GM19193 (cell line): ENCODE measurements around the gene ABCA4.

ENCODE experiments used
- POLR2A ChIP-seq: IDR thresholded peaks from 4 replicates; pipeline ENCODE4 v1.6.1; 2011; ENCODE audit not compliant: insufficient read depth, insufficient read length; ENCODE audit errors: extremely low read depth

The ABCA4 gene

GRCh38 chr1:94026619-94027380 is 94.1 kb downstream of the ABCA4 start:
- no peak for TF ChIP-seq POLR2A

DNA sequence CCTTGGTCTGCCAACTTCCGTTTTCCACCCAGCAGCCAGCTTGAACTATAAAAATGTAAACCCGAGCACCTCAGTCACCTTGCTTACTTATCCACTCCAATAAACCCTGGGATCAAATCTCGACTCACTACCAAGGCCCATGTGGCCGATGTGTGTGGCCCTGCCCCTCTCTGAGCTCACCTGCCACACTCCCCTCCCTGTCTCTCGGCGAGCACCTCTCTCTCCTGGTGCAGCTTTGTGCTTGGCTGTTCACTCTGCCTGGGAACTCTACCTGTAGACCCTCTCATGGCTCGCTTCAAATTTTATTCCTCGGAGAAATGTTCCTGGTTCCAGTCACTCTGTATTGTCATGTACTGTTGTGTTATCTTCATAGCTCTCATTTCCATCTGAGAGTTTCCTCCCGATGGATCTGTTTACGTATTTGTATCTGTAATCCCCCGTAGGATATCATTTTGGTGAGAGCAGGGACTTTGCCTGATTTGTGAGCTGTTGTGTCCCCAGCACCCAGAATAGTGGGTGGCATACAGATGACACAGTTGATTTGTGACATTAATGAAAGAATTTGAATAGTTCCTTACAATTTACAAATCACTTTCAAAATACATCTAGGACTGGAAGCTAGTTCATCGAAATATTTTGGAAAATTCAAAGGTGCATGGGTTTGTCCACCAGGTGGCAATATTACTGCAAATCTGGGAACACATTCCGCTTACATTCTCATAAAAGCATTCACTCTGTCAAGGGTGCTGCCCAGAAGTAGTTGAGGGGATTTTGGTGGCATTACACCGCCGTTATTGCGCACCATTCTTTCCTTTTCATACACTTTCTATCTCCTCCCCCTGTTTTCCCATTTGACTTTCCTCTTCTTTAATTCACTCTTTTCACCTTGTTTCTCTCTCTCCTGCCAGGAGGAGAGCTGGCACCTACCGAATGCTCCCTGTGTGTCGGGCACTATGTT is 95.3 kb downstream of the ABCA4 start:
- TF ChIP-seq POLR2A, result no peak

DNA sequence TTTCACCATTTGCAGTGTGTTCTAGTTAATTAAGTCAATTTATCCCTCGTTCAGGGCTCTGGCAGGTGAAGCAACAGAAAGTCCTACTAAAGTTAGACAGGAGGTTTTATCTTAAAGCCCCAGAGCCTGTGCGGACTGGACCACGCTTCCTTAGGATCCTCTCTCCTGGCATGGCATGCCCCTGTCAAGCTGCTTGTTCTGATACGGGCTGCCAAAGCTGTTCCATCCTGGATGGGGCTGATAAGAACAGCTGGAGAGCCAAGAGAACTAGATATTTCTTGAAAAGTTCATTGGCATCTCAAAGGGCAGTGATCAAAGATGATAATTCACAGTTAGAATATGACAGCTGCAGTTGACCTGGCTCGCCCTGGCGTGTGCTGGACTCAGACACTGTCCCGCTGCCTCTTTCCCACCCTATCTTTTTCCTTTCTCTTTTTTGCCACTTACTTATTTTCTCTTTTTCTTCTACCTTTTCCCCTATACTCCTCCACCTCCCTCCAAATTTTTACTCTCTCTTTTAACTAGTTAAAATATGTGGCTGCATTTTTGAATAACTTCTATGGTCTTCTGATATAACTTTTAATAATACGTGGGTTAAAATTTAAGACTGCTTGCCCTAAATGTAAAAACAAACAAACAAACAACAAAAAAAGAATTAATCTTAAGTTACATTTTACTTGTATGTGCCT is 96.7 kb downstream of the ABCA4 start:
- no peak for TF ChIP-seq POLR2A

GRCh38 chr1:94022471-94023189 is 98.3 kb downstream of the ABCA4 start:
- no peak for TF ChIP-seq POLR2A

DNA sequence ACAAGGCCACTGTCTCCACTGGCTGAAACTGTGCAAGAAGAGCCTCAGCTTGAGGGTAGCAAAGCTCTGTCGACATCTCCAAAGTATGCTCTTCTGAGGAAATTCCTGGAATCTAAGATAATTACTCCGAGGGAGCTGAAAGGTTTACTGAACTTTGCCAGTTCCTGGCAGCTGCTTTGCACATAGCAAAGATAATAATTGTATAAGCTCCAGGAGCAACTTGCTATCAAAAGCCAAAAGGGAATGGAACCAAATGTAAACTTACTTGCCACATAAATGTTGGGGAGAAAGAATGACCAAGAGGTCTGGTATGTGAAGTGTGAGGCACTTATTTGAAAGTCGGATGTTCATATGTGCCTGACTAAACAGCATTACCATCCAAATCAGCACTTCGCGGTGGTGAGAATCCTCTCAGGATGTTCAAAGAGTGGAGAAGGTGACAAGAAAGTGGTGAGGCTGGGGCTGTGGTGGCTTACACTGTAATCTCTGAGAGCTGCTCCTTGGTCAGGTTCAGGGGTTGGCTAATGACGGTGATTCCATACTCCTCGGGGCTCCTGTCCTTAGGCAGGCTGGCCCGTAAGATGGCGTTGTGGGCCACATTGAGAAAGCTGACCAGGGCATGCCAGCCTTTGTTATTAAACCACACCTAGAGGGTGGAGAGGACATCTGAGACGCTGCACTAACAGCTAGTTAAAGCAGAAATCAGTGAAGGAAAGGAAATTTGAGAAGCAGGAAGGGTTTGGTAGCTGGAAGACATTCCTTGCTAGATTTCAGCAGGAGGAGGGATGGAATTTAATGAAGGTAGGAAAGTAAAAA is 100.0 kb downstream of the ABCA4 start:
- TF ChIP-seq POLR2A, result no peak

DNA sequence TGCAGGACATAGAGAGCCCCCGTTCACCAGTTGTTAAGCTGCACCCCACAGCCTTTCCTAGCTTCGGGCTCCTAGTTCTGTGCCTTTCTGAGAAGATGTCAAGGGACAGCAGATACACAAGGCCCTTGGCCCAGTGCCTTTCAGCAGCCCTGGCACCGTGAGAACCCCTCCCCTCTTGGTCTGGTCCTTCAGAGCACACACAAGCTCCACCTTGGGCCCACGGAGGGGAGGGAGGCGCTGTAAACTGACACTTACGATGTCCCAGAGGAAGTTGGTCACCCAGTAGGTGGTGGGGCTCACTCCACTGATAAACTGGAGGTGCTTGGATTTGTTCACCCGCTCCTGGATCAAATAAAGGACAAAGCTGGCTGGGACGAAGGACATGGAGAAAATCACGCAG is 101.6 kb downstream of the ABCA4 start:
- no peak for TF ChIP-seq POLR2A

DNA sequence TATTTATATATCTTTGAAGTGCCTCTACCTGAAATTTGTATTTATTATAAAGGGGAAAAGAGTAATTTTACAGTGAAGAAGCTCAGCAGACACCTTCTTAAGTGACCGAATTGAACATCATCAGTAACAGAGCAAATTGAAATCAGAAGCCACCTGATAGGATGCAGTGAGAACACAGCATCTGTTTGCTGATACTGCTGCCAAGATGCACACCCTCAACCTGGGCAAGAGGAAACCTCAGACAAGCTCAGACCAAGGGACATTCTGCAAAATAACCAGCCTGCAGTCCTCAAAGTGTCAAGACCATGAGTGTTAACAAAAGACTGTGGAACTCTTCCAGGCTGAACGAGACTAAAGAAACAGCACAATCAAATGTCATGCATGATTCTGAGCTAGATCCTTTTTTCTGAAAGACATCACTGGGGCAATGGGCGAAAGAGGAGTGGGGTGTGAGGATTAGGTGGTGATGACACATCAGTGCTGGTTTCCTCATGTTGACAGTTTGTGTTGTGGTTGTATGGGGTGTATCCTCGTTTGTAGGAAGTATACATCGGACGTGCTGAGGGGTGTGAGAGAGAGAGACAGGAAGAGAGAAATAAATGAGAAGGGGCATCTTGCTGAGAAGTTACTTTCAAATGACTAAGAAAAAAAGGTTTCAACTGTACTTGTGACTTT is 103.7 kb downstream of the ABCA4 start:
- TF ChIP-seq POLR2A, result no peak

DNA sequence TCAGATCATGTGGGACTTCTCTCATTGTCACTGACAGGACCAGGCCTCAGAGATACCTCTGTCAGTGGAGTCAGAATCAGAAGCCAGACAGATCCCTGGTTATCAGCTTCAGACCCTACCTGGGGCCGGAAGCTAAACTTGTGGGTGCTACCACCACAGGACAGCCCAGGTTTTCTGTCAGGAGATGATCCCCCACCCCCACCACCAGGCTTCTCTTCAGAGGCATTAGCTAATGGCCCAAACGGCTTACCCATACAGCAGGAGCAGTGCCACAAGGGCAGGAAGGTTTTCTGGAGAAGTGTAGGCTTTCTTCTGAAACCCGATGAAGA is 105.5 kb downstream of the ABCA4 start:
- no peak for TF ChIP-seq POLR2A

GRCh38 chr1:94014635-94015488 is 106.1 kb downstream of the ABCA4 start:
- TF ChIP-seq POLR2A, result no peak

GRCh38 chr1:94014087-94014486 is 106.9 kb downstream of the ABCA4 start:
- no peak for TF ChIP-seq POLR2A

GRCh38 chr1:94013367-94013878 is 107.5 kb downstream of the ABCA4 start:
- no peak for TF ChIP-seq POLR2A

GRCh38 chr1:94012708-94013366 is 108.1 kb downstream of the ABCA4 start:
- TF ChIP-seq POLR2A, result no peak
